Measurements from ENCODE around the gene VBP1.

- TF ChIP-seq CTCF (IDR thresholded peaks at IDR 0.05): peak; percentile 42; the same call in 1 of the 2 replicates
- TF ChIP-seq TCF7L2 (IDR thresholded peaks at IDR 0.05; ENCODE audit: low read depth, low read length): no peak
- no peak for TF ChIP-seq REST (IDR thresholded peaks at IDR 0.05; ENCODE audit: insufficient read depth in 1 of 2, low read depth in 2 of 2, low read length in 1 of 2)
- no peak for TF ChIP-seq POLR2AphosphoS5 (IDR thresholded peaks at IDR 0.05; ENCODE audit: low read depth, low read length)
- TF ChIP-seq SIN3A (IDR thresholded peaks at IDR 0.05; ENCODE audit: borderline replicate concordance, insufficient read depth, low read depth, low read length): no peak
Observed at GRCh38 chrX:155179346-155179997, 36.8 kb upstream of the VBP1 start.

All from Panc1 (cell line).